ENCODE results near the gene VSTM2B. TPM values are rescaled to one million over a fixed set of nuclear protein-coding genes. Genes with fewer than 3 reads are reported as not detected.

Gene VSTM2B
- total RNA-seq, 2 donors from 2014 or later, result not detected

DNA sequence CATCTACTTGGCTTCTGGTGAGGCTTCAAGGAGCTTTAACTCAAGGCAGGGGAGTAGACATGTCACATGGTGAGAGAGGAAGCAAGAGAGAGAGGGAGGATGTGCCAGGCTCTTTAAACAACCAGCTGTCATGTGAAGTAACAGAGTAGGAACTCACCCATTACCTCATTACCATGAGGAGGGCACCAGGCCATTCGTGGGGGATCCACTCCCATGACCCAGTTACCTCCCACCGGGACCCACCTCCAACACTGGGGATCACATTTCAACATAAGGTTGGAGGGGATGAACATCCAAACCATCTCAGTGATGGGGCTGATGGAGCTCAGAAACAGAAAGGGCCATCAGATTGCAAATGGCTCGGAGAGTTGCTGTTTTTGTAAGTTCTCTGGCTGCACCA is 12.9 kb downstream of the VSTM2B start:
- intact Hi-C loops (cut with DNase I), result no loop called here
- H3K9me3 ChIP-seq, result no peaks in the 10 kb centered on the region
- H3K4me3 ChIP-seq, result no peak overlapping the region
- DNase-seq (no peak), ATAC-seq (no peak)
- no peaks in the 10 kb centered on the region for H3K36me3 ChIP-seq (replicated peaks in 1 of 2; ENCODE audit: insufficient read depth in 1 of 2, low read depth in 2 of 2)
- WGBS, 2 donors, result 45 to 50% methylated on average over 3 of the region's 3 CpGs
- no peaks in the 10 kb centered on the region for H3K4me1 ChIP-seq
- peaks cover 0 to 5% of the 10 kb centered on the region in 2 donors for H3K27me3 ChIP-seq
- H3K27ac ChIP-seq, result no peak overlapping the region
- TF ChIP-seq POLR2A (IDR thresholded peaks at IDR 0.05) (no peak), CTCF (IDR thresholded peaks at IDR 0.05) (no peak)

GRCh38 chr19:29539131-29539530 is 13.3 kb downstream of the VSTM2B start:
- DNase-seq (no peak), ATAC-seq (no peak)
- H3K9me3 ChIP-seq, result no peaks in the 10 kb centered on the region
- intact Hi-C loops (cut with DNase I), result no loop called here
- 65 to 67% methylated on average over 9 of the region's 9 CpGs for WGBS, 2 donors
- no peaks in the 10 kb centered on the region for H3K4me1 ChIP-seq
- H3K27ac ChIP-seq, result no peak overlapping the region
- TF ChIP-seq CTCF (IDR thresholded peaks at IDR 0.05), result no peak
- TF ChIP-seq POLR2A (IDR thresholded peaks at IDR 0.05), result no peak
- peaks cover 0 to 5% of the 10 kb centered on the region in 2 donors for H3K27me3 ChIP-seq
- no peak overlapping the region for H3K4me3 ChIP-seq
- no peaks in the 10 kb centered on the region for H3K36me3 ChIP-seq (replicated peaks in 1 of 2; ENCODE audit: insufficient read depth in 1 of 2, low read depth in 2 of 2)

GRCh38 chr19:29539670-29540069 is 13.9 kb downstream of the VSTM2B start:
- Histone ChIP-seq H3K4me3 (no peak overlapping the region), H3K4me1 (no peaks in the 10 kb centered on the region), H3K9me3 (no peaks in the 10 kb centered on the region), H3K36me3 (replicated peaks in 1 of 2; ENCODE audit: insufficient read depth in 1 of 2, low read depth in 2 of 2) (no peaks in the 10 kb centered on the region), H3K27me3 (peaks cover 0 to 5% of the 10 kb centered on the region in 2 donors), H3K27ac (no peak overlapping the region)
- DNase-seq (no peak), ATAC-seq (no peak)
- WGBS, 2 donors, result 15 to 33% methylated on average over 4 to 6 of the region's 6 CpGs
- TF ChIP-seq POLR2A (IDR thresholded peaks at IDR 0.05) (no peak), CTCF (IDR thresholded peaks at IDR 0.05) (no peak)
- intact Hi-C loops (cut with DNase I), result no loop called here

DNA sequence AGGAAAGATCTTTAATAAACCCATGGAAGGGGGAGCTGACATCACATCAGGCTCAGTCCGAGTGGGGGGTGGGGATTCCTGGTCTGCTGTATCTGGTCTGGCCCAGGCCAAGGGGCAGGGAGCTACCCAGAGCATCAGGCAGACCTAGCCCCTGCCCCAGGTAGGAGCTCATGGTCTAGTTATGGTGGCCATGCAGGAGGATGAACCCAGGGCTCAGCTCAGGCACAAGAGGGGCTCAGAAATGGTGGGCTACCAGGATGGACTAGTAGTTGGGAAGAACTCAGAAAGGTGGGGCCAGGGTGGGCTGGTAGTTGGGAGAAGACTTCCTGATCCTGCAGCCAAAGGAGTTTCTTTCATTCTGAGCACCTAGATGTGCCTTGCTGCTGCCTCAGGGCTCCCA is 14.3 kb downstream of the VSTM2B start:
- no peak for DNase-seq
- no peak for ATAC-seq
- no peaks in the 10 kb centered on the region for H3K36me3 ChIP-seq (replicated peaks in 1 of 2; ENCODE audit: insufficient read depth in 1 of 2, low read depth in 2 of 2)
- no peak overlapping the region for H3K27ac ChIP-seq
- 28 to 60% methylated on average over 1 of the region's 1 CpG for WGBS, 2 donors
- no peak for TF ChIP-seq POLR2A (IDR thresholded peaks at IDR 0.05)
- TF ChIP-seq CTCF (IDR thresholded peaks at IDR 0.05), result no peak
- H3K9me3 ChIP-seq, result no peaks in the 10 kb centered on the region
- no peaks in the 10 kb centered on the region for H3K4me1 ChIP-seq
- H3K27me3 ChIP-seq, result peaks cover 0 to 5% of the 10 kb centered on the region in 2 donors
- intact Hi-C loops (cut with DNase I), result no loop called here
- H3K4me3 ChIP-seq, result no peak overlapping the region

DNA sequence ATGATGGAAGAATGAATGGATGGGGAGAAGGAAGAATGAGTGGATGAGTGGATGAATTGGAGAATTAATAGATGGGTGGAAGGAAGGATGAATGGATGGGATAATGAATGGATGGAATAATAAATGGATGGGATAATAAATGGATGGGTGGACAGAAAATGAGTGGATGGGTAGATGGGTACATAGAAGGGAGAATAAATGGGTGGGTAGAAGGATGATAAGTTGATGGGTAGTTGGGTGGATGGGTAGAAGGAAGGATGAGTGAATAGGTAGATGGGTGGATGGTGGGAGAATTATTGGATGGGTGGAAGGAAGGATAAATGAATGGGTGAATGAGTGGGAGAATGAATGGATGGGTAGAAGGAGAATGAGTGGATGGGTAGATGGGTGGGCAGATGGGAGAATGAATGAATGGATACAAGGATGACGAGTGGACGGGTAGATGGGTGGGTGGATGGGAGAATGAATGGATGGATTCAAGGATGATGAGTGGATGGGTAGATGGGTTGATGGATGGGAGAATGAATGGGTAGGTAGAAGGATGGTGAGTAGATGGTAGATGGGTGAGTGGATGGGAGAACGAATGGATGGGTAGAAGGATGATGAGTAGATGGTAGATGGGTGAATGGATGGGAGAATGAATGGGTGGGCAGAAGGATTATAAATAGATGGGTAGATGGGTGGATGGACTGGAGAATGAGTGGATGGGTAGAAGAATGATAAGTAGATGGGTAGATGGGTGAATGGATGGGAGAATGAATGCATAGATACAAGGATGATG is 15.9 kb downstream of the VSTM2B start:
- Histone ChIP-seq H3K9me3 (no peaks in the 10 kb centered on the region), H3K27me3 (peaks cover 0 to 5% of the 10 kb centered on the region in 2 donors), H3K36me3 (replicated peaks in 1 of 2; ENCODE audit: insufficient read depth in 1 of 2, low read depth in 2 of 2) (no peaks in the 10 kb centered on the region), H3K27ac (no peak overlapping the region), H3K4me3 (no peak overlapping the region), H3K4me1 (no peaks in the 10 kb centered on the region)
- TF ChIP-seq POLR2A (IDR thresholded peaks at IDR 0.05) (no peak), CTCF (IDR thresholded peaks at IDR 0.05) (no peak)
- intact Hi-C loops (cut with DNase I), result no loop called here
- DNase-seq (no peak), ATAC-seq (no peak)
- WGBS, 2 donors, result 61 to 67% methylated on average over 3 of the region's 3 CpGs
